ENCODE measurements around the gene FGF14.

DNA sequence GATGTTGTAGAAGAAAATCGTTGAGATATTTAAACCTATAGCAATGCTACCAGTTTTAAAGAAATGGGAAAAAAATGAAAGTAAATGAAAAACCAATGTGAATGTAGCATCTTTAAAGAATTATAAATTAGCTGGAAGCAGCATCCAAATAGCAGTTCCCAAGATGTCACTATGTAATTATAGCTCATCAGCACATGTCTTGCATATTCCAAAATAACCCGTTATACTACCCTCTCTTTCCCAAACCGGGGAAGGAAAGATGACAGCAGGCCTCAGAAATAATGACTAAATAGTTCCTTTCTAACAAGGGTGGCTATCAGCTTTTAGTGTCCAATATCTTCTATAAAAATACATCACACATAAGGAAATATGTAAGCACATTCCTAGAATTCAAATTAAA lies 140.5 kb downstream of the FGF14 start:
- TF ChIP-seq CTCF (IDR thresholded peaks at IDR 0.05; ENCODE audit: low read depth, low read length) (no peak), EZH2phosphoT487 (IDR thresholded peaks at IDR 0.05; ENCODE audit: low read depth) (no peak)
